Measurements from ENCODE around the gene DAPK1. TPM values are rescaled to one million over a fixed set of nuclear protein-coding genes. Genes with fewer than 3 reads are reported as not detected.

Gene DAPK1
- total RNA-seq, 8 experiments from 2014 or later, result 31.6 to 466 (median 50.0) TPM

GRCh38 chr9:87479801-87480201 is 17.9 kb upstream of the DAPK1 start:
- H3K4me3 ChIP-seq, result no peak overlapping the region
- ATAC-seq (replicated peaks in 6 of 8), result no peak
- H3K27ac ChIP-seq, result no peak overlapping the region
- WGBS, 10 experiments, result 53 to 90% (median 60%) methylated on average over 1 to 3 of the region's 4 CpGs; no CpG with 5 or more reads in 3 of the 10 experiments
- H3K4me1 ChIP-seq (replicated peaks in 1 of 2), result no peaks in the 10 kb centered on the region
- in situ Hi-C loops (cut with MboI; ENCODE audit: low pct_unique_long_range_greater_than_20kb in 2 of 9, low sequenced_read_pairs in 9 of 9, unreplicated experiment in 9 of 9), result no loop called here

GRCh38 chr9:87481890-87482855 is 15.5 kb upstream of the DAPK1 start:
- no peak for ATAC-seq (replicated peaks in 6 of 8)
- Histone ChIP-seq H3K4me1 (replicated peaks in 1 of 2) (no peaks in the 10 kb centered on the region), H3K27ac (no peak overlapping the region), H3K4me3 (no peak overlapping the region)
- WGBS, 10 experiments, result 19 to 100% (median 87%) methylated on average over 2 to 4 of the region's 4 CpGs
- in situ Hi-C loops (cut with MboI; ENCODE audit: low pct_unique_long_range_greater_than_20kb in 2 of 9, low sequenced_read_pairs in 9 of 9, unreplicated experiment in 9 of 9), result no loop called here

- Histone ChIP-seq H3K4me3 (no peak overlapping the region), H3K27ac (no peak overlapping the region), H3K4me1 (replicated peaks in 1 of 2) (peaks cover 2 to 19% of the 10 kb centered on the region in 2 donors)
- ATAC-seq (replicated peaks in 6 of 8), result peak in 1 of 8 experiments; percentile 18
- in situ Hi-C loops (cut with MboI; ENCODE audit: low pct_unique_long_range_greater_than_20kb in 2 of 9, low sequenced_read_pairs in 9 of 9, unreplicated experiment in 9 of 9), result loop anchor here in 1 of 9 experiments (10.0 kb wide), 1 partner anchor 145 kb away; no protein-coding TSS in a partner anchor
Measured at GRCh38 chr9:87490225-87490624, 7.4 kb upstream of the DAPK1 start.

- Histone ChIP-seq H3K4me3 (no peak overlapping the region), H3K27ac (no peak overlapping the region), H3K4me1 (replicated peaks in 1 of 2) (peaks cover 3 to 25% of the 10 kb centered on the region in 2 donors)
- peak in 1 of 8 experiments; percentile 5 for ATAC-seq (replicated peaks in 6 of 8)
- in situ Hi-C loops (cut with MboI; ENCODE audit: low pct_unique_long_range_greater_than_20kb in 2 of 9, low sequenced_read_pairs in 9 of 9, unreplicated experiment in 9 of 9), result loop anchor here in 1 of 9 experiments (10.0 kb wide), 1 partner anchor 146 kb away; no protein-coding TSS in a partner anchor
Measured at GRCh38 chr9:87490907-87491306, 6.8 kb upstream of the DAPK1 start.

GRCh38 chr9:87491523-87491922 is 6.1 kb upstream of the DAPK1 start:
- no peak overlapping the region for H3K27ac ChIP-seq
- in situ Hi-C loops (cut with MboI; ENCODE audit: low pct_unique_long_range_greater_than_20kb in 2 of 9, low sequenced_read_pairs in 9 of 9, unreplicated experiment in 9 of 9), result loop anchor here in 1 of 9 experiments (10.0 kb wide), 1 partner anchor 147 kb away; no protein-coding TSS in a partner anchor
- 0 to 100% (median 23%) methylated on average over 1 to 3 of the region's 3 CpGs; no CpG with 5 or more reads in 3 of the 10 experiments for WGBS, 10 experiments
- peaks cover 3 to 25% of the 10 kb centered on the region in 2 donors for H3K4me1 ChIP-seq (replicated peaks in 1 of 2)
- ATAC-seq (replicated peaks in 6 of 8), result peak in 3 of 8 experiments; percentile 24 to 57 (median 36)
- H3K4me3 ChIP-seq, result no peak overlapping the region

GRCh38 chr9:87492642-87493041 is 5.0 kb upstream of the DAPK1 start:
- Histone ChIP-seq H3K4me1 (replicated peaks in 1 of 2) (peaks cover 3 to 29% of the 10 kb centered on the region in 2 donors), H3K4me3 (no peak overlapping the region), H3K27ac (no peak overlapping the region)
- 10 to 90% (median 62%) methylated on average over 1 to 3 of the region's 3 CpGs for WGBS, 10 experiments
- no peak for ATAC-seq (replicated peaks in 6 of 8)
- in situ Hi-C loops (cut with MboI; ENCODE audit: low pct_unique_long_range_greater_than_20kb in 2 of 9, low sequenced_read_pairs in 9 of 9, unreplicated experiment in 9 of 9), result loop anchor here in 1 of 9 experiments (10.0 kb wide), 1 partner anchor 148 kb away; no protein-coding TSS in a partner anchor

GRCh38 chr9:87494970-87495471 is 2.6 kb upstream of the DAPK1 start:
- peak in 7 of 8 experiments; percentile 6 to 50 (median 46) for ATAC-seq (replicated peaks in 6 of 8)
- in situ Hi-C loops (cut with MboI; ENCODE audit: low pct_unique_long_range_greater_than_20kb in 2 of 9, low sequenced_read_pairs in 9 of 9, unreplicated experiment in 9 of 9), result loop anchor here in 1 of 9 experiments (10.0 kb wide), 1 partner anchor 150 kb away; no protein-coding TSS in a partner anchor
- H3K4me1 ChIP-seq (replicated peaks in 1 of 2), result peaks cover 3 to 32% of the 10 kb centered on the region in 2 donors
- no peak overlapping the region for H3K4me3 ChIP-seq
- H3K27ac ChIP-seq, result no peak overlapping the region
- WGBS, 10 experiments, result 0 to 83% (median 25%) methylated on average over 1 to 2 of the region's 2 CpGs; no CpG with 5 or more reads in 3 of the 10 experiments

GRCh38 chr9:87497080-87497603 is 525 bp upstream of the DAPK1 start:
- no peak for ATAC-seq (replicated peaks in 6 of 8)
- peaks cover 3 to 28% of the 10 kb centered on the region in 2 donors for H3K4me1 ChIP-seq (replicated peaks in 1 of 2)
- WGBS, 10 experiments, result 20 to 62% (median 50%) methylated on average over 2 to 10 of the region's 15 CpGs; no CpG with 5 or more reads in 2 of the 10 experiments
- H3K4me3 ChIP-seq, result peak overlapping the region; percentile 70 to 92 (median 71)
- H3K27ac ChIP-seq, result peak overlapping the region; percentile 81 to 86
- in situ Hi-C loops (cut with MboI; ENCODE audit: low pct_unique_long_range_greater_than_20kb in 2 of 9, low sequenced_read_pairs in 9 of 9, unreplicated experiment in 9 of 9), result loop anchor here in 1 of 9 experiments (10.0 kb wide), 1 partner anchor 152 kb away; no protein-coding TSS in a partner anchor

- Histone ChIP-seq H3K4me1 (replicated peaks in 1 of 2) (peaks cover 4 to 38% of the 10 kb centered on the region in 2 donors), H3K27ac (peak overlapping the region; percentile 81 to 86), H3K4me3 (peak overlapping the region; percentile 70 to 92 (median 71))
- in situ Hi-C loops (cut with MboI; ENCODE audit: low pct_unique_long_range_greater_than_20kb in 2 of 9, low sequenced_read_pairs in 9 of 9, unreplicated experiment in 9 of 9), result loop anchor here in 1 of 9 experiments (10.0 kb wide), 1 partner anchor 153 kb away; no protein-coding TSS in a partner anchor
- ATAC-seq (replicated peaks in 6 of 8), result peak; percentile 53 to 78 (median 67)
- WGBS, 10 experiments, result 0 to 6% (median 0%) methylated on average over 2 to 22 of the region's 80 CpGs; no CpG with 5 or more reads in 7 of the 10 experiments
Measured at GRCh38 chr9:87498046-87498810, 561 bp downstream of the DAPK1 start.

GRCh38 chr9:87498811-87499360 is 1.2 kb downstream of the DAPK1 start:
- H3K27ac ChIP-seq, result peak overlapping the region; percentile 81 to 86
- ATAC-seq (replicated peaks in 6 of 8), result peak in 6 of 8 experiments; percentile 0 to 26 (median 2)
- in situ Hi-C loops (cut with MboI; ENCODE audit: low pct_unique_long_range_greater_than_20kb in 2 of 9, low sequenced_read_pairs in 9 of 9, unreplicated experiment in 9 of 9), result loop anchor here in 1 of 9 experiments (10.0 kb wide), 1 partner anchor 154 kb away; no protein-coding TSS in a partner anchor
- 0 to 7% (median 0%) methylated on average over 1 to 15 of the region's 26 CpGs; no CpG with 5 or more reads in 3 of the 10 experiments for WGBS, 10 experiments
- peak overlapping the region; percentile 70 to 92 (median 71) for H3K4me3 ChIP-seq
- peaks cover 10 to 45% of the 10 kb centered on the region in 2 donors for H3K4me1 ChIP-seq (replicated peaks in 1 of 2)

- in situ Hi-C loops (cut with MboI; ENCODE audit: low pct_unique_long_range_greater_than_20kb in 2 of 9, low sequenced_read_pairs in 9 of 9, unreplicated experiment in 9 of 9), result loop anchor here in 2 of 9 experiments (10.0 to 25.0 kb wide), 3 partner anchors 155 to 163 kb away; no protein-coding TSS in a partner anchor
- H3K27ac ChIP-seq, result peak overlapping the region in 1 of 2 donors; percentile 86
- peaks cover 16 to 50% of the 10 kb centered on the region in 2 donors for H3K4me1 ChIP-seq (replicated peaks in 1 of 2)
- 0 to 43% (median 29%) methylated on average over 1 to 2 of the region's 2 CpGs; no CpG with 5 or more reads in 1 of the 10 experiments for WGBS, 10 experiments
- ATAC-seq (replicated peaks in 6 of 8), result no peak
- H3K4me3 ChIP-seq, result peak overlapping the region; percentile 70 to 92 (median 71)
Measured at GRCh38 chr9:87499424-87500017, 1.9 kb downstream of the DAPK1 start.

All from motor neuron (in vitro differentiated cells).